Fibroblast of pulmonary artery (primary cell): ENCODE measurements around the gene ARHGEF11.

Experiments used
- DNase-seq: peaks from one replicate; pipeline ENCODE4 v3.0.0-alpha.2; 2010; ENCODE audit warnings: low read depth
- H3K4me3 ChIP-seq: replicated peaks from 2 replicates; pipeline ENCODE4 v1.5.1; 2011; ENCODE audit warnings: low read depth, mild to moderate bottlenecking, control low read depth, low read length, moderate library complexity
- TF ChIP-seq, protein P1 (sequence below): IDR thresholded peaks from 2 replicates; pipeline ENCODE4 v1.5.1; 2011; ENCODE audit warnings: mild to moderate bottlenecking, control low read depth, low read length, inconsistent platforms; ENCODE audit errors: missing control alignments

The ARHGEF11 gene

DNA sequence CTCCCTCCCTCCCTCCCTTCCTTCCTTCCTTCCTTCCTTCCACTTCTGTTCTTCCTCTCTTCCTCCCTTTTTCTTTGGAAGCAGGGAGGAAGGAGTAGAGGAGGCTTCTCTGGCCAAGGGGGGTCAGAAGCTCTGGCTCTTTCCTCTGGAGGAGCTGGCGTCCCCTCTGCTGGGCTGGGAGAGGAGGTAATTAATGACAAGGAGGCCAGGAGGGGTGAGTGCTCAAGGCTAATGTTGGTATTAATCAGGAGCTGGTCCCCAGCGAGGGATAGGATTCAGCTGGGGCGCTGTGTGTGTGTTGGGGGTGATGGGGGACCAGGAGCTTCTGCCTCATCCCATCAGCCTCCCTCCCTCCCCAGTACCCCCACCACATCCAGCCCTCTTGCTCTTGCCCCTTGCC, 158.2 kb downstream of the ARHGEF11 start:
- no peak for DNase-seq
- TF ChIP-seq, protein P1, sequence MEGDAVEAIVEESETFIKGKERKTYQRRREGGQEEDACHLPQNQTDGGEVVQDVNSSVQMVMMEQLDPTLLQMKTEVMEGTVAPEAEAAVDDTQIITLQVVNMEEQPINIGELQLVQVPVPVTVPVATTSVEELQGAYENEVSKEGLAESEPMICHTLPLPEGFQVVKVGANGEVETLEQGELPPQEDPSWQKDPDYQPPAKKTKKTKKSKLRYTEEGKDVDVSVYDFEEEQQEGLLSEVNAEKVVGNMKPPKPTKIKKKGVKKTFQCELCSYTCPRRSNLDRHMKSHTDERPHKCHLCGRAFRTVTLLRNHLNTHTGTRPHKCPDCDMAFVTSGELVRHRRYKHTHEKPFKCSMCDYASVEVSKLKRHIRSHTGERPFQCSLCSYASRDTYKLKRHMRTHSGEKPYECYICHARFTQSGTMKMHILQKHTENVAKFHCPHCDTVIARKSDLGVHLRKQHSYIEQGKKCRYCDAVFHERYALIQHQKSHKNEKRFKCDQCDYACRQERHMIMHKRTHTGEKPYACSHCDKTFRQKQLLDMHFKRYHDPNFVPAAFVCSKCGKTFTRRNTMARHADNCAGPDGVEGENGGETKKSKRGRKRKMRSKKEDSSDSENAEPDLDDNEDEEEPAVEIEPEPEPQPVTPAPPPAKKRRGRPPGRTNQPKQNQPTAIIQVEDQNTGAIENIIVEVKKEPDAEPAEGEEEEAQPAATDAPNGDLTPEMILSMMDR: no peak
- H3K4me3 ChIP-seq: no peak overlapping the region

DNA sequence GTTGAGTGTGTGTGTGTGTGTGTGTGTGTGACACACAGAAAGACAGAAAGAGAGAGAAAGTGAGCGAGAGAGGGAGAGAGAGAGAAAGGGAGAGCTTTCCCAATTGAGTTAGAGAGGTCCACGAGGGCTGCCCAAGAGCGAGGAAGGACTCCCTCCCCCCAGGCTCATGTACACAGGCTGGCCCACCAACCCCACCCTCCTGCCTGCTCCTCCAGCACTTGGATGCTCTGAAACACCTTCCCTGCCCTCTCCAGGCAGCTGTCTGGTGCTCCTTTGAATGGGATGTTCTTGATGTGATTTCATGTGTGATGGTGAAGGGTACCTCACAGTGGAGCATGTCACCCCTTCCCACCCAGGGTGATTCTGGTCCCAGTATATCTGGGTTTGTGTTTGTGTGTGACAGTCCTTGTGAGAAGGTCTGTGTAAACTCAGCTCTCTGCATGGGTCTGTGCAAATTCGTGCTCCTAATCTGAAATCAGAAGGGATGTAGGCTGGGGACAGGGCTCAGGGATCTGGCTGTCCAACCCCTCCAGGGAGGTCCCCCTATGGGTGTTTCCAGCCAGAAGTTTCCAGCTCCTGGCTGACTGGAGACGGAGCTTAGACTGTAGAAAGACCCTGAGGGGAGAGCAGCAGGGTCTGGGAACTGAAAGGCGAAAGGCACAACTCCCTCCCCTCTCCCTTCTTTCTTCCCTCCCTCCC, 158.8 kb downstream of the ARHGEF11 start:
- no peak for DNase-seq
- H3K4me3 ChIP-seq: no peak overlapping the region
- TF ChIP-seq, protein P1: no peak

DNA sequence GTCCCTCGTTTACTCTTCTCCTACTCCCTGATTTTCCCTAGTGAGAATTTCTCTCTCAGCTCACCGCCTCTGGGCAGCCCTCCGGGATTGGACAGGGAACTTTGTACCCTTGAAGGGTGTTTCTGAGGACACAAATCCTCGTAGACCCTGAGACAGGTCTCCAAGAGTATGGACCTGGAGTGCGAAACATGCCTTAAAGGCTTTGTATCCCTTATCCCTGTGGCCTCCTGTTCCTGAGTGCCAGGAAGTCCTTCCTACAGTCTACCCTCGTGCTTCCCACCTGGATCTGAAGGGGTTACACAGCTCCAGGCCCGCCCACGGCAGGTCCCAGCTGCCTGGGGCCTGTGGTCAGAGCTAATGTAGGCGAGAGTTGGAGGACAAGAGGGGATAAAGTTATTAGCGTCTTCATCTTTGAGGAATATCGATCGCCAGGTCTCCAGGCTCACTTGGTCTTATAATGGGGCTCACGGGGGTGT, 159.6 kb downstream of the ARHGEF11 start:
- TF ChIP-seq, protein P1: no peak
- H3K4me3 ChIP-seq: no peak overlapping the region
- DNase-seq: no peak

DNA sequence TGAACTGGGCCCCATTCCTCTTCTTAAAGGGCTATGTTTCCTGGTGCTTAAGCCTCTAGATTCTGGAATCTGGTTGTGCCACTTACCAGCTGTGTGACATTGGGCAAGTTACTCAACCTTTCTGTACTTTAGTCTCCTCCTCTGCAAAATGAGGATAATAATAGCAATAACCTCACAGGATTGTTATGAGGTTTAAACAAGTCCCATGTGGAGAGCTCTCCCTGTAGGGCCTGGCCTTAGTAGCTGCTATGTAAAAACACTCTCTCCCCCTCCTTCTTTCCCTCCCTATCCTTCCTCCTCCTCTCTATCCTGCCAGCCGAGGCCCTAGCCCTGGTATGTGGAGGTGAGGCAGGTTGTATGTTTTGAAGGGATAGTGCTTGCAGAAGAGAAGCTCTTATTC, 160.2 kb downstream of the ARHGEF11 start:
- DNase-seq: no peak
- H3K4me3 ChIP-seq: no peak overlapping the region
- TF ChIP-seq, protein P1: no peak
